ENCODE data around the gene TBC1D14.
"Not testable (repeated sequence)": the region's sequence is repeated elsewhere in the genome, so short reads cannot be mapped to it uniquely, and the experiment has no call there.

TBC1D14 gene

GRCh38 chr4:6906486-6906885, 3.1 kb upstream of the TBC1D14 start:
- not testable (repeated sequence) for FAIRE-seq

DNA sequence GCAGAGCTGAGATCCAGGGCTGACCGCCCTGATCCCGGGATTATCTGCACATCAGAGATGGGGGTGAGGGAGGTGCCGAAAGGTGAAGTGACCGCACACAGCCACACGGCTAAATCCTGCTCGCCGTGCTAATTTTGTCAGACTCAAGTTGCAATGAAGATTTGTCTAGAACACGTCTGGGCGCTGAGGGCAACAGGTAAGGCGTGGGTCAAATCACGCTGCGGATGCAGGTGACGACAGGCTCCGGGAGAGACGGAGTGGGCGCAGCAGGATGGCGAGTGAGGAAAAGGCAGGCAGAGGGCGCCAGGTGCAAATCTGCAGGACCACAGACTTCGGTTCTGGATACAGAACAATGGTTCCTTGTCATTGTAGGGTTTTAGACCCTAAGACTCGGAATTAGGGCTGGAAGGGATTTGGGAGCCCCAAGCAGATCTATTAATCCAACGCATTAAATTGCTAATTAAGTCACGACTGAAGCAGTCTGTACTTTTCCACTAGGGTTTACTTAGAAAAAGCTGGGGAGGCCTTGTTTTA, 1.9 kb upstream of the TBC1D14 start:
- FAIRE-seq (no peak), DNase-seq (ENCODE audit: extremely low spot score, insufficient read length, low read depth) (no peak)

More at GRCh38 chr4:6906486-6906885, 3.1 kb upstream of the TBC1D14 start:
- DNase-seq (ENCODE audit: extremely low spot score, insufficient read length, low read depth): not testable (repeated sequence)

GRCh38 chr4:6908432-6909112, 1.1 kb upstream of the TBC1D14 start:
- DNase-seq (ENCODE audit: extremely low spot score, insufficient read length, low read depth): no peak
- FAIRE-seq: no peak

GRCh38 chr4:6909970-6910339, 329 bp downstream of the TBC1D14 start:
- FAIRE-seq (no peak), DNase-seq (ENCODE audit: extremely low spot score, insufficient read length, low read depth) (no peak)

DNA sequence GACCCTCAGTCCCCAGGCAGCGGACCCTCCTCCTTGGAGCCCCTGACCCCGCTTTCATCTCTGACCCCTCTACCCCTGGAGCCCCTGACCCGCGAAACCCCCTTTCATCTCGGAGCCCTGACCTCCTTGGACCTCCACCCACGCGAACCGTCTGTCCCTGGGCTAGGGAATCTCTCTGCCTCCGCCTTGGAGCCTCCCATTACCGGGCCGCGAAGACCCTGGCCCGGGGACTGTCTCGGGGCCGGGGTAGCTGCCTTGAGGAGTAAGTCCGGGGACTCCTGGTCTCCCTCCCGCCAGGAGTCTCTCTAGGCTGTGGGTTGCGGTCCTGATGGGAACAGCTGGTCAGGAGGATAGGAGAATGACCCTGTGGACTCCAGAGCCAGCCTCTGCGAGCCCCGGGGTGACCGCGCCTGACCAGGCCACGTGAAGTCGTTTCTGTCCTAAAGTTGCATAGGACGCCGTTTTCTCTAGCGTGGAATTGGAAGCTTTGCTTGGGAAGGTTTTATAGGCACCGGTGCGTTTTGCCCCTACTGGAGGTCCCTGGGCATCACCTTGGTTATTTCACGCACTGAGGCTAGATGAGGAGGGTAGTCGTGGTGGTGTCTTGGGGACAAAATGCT, 824 bp downstream of the TBC1D14 start:
- DNase-seq (ENCODE audit: extremely low spot score, insufficient read length, low read depth) (no peak), FAIRE-seq (no peak)

GRCh38 chr4:6910960-6911874, 1.6 kb downstream of the TBC1D14 start:
- no peak for FAIRE-seq
- no peak for DNase-seq (ENCODE audit: extremely low spot score, insufficient read length, low read depth)

GRCh38 chr4:6911917-6912316, 2.3 kb downstream of the TBC1D14 start:
- FAIRE-seq; DNase-seq (ENCODE audit: extremely low spot score, insufficient read length, low read depth): not testable (repeated sequence)

GRCh38 chr4:6912441-6912840, 2.8 kb downstream of the TBC1D14 start:
- DNase-seq (ENCODE audit: extremely low spot score, insufficient read length, low read depth) (no peak), FAIRE-seq (no peak)

DNA sequence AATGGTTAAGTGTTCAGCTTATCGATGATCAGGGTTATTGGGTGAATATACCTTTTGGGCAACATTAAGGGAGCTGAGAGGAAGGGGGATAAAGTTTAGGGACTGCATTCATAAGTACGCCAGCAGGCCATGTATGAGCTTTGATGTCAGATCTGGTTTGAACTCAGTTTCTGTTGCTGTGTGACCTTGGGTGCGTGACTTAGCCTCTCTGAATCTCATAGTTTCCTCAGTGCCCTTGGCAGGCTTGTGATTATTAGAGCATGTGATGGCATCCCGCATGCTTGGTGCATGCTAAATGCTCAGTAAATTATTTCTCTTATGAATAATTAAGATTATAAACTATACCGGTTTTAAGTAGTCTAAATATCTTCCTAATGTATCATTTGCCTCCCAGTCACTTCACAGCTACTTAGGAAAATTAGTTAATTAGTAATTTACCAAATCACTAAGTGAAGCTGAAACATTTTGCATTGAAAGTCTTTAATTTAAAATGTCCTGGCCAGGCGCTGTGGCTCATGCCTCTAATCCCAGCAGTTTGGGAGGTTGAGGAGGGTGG, 3.8 kb downstream of the TBC1D14 start:
- FAIRE-seq: no peak
- DNase-seq (ENCODE audit: extremely low spot score, insufficient read length, low read depth): no peak

GRCh38 chr4:6914448-6914847, 4.8 kb downstream of the TBC1D14 start:
- FAIRE-seq (no peak), DNase-seq (ENCODE audit: extremely low spot score, insufficient read length, low read depth) (no peak)

GRCh38 chr4:6915041-6916005, 5.7 kb downstream of the TBC1D14 start:
- DNase-seq (ENCODE audit: extremely low spot score, insufficient read length, low read depth): no peak
- no peak for FAIRE-seq

GRCh38 chr4:6916069-6916586, 6.5 kb downstream of the TBC1D14 start:
- FAIRE-seq: no peak
- DNase-seq (ENCODE audit: extremely low spot score, insufficient read length, low read depth): no peak

DNA sequence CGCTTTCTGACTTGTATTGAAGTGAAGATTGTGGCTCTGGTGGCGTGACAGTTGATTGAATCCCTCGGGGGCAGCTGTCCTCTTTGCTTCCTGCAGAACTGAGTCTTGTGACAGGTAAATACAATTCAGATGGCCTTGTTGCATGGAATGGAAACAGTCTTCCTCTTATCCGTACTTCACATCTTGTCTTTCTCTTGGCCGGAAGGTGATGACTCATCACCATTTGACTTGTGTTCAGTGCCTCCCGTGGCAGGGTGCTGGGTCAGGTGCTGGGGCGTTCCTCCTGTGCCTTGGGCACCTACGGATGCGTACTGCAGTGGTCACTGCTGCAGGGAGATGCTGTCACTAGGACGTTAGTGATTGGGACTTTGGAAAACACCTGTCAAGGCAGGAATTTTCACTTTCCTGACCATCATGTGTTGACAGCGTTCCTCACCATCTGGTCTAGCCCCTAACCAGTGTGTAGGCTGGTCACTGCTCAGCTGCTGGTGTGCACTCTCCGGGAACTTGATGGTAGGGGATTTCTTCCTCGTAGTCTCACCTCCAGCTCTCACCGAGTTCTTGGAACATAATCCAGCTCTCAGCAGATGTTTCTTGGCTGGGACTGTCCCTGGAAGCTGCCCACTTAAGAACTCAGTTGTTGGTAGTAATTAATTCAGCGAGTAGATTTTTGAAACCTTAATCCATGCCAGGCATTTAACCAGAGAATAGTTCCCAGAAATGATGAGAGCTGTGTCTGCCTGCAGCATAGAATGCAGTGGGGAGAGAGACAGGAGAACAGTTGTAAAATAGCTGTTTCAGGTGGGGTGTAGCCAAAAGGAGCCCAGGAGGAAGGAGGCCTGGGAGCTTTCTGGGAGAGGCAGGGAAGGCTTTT, 7.2 kb downstream of the TBC1D14 start:
- DNase-seq (ENCODE audit: extremely low spot score, insufficient read length, low read depth) (no peak), FAIRE-seq (no peak)

DNA sequence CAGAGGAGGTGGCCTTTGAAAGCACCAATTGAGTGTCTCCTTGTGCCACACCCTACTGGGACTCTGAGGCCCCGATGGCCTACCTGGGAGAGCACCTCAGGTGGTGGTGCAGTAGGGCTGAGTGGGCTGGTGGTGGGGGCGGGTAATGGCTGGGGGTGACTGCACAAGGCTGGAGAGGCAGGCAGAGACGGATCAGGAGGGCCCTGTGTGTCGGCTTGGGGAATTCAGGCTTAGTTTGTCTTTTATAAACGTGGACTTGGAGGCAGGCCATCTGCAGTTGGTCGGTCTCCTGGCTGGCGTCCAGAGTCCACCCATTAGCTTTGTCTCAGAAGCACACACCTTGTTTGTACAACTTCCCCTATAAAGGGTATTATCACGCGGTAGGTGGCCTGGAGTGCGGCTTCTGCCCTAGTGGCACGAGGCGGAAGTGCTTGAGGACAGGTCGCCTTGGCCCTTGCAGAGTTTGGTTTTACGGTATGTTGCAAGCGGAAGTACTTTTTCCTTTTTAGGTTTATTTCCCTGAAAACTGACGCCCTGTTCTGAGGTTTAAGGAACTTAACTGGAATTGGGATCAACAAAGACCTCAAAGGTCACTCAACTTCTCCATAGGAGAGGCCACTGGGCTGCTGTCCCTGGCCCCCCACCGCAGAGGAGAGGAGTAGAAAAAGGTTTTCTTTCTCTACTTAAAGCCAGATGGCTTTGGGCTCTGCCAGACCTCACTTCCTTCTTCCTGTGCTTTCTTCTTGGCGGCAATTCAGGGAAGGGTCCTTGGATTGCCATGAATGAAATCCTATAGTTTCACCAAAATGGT, 8.0 kb downstream of the TBC1D14 start:
- DNase-seq (ENCODE audit: extremely low spot score, insufficient read length, low read depth) (no peak), FAIRE-seq (no peak)

DNA sequence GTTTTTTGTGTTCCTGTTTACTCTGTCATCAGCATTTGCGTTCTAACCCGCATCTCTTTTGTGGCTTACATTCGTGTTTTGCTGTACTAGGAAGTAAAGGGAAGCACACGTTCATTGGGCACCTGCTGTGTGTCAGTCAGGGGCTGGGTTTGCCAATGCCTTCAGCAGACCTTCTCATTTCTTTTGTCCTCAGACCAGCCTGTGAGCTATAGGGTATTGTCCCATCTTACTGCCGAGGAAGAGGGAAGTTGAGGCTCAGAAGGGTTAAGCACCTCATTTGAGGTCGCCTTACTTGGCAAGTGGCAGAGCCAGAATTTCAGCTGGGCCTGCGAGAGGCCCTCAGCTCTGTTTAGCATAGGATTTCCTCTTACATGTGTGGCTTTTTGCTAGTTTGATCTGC, 8.7 kb downstream of the TBC1D14 start:
- DNase-seq (ENCODE audit: extremely low spot score, insufficient read length, low read depth): no peak

DNA sequence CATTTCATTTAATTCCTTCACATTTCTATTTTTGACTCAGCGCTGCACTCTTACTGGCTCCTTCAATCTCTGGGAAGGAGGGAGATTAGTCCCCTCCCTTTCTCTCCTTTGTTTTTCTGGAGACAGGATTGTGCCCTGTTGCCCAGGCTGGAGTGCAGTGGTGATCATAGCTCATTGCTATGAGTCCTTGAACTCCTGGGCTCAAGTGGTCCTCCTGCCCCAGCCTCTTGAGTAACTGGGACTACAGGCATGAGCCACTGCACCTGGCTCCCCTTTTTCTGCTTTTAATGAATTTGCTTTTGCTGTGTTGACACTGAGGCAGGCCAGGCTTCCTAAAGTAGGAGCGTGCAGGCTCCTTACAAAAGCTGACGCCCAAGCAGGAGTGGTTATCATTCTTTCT, 10.5 kb downstream of the TBC1D14 start:
- FAIRE-seq (no peak), DNase-seq (ENCODE audit: extremely low spot score, insufficient read length, low read depth) (no peak)

More for the DNA sequence above, 8.7 kb downstream of the TBC1D14 start:
- no peak for FAIRE-seq

DNA sequence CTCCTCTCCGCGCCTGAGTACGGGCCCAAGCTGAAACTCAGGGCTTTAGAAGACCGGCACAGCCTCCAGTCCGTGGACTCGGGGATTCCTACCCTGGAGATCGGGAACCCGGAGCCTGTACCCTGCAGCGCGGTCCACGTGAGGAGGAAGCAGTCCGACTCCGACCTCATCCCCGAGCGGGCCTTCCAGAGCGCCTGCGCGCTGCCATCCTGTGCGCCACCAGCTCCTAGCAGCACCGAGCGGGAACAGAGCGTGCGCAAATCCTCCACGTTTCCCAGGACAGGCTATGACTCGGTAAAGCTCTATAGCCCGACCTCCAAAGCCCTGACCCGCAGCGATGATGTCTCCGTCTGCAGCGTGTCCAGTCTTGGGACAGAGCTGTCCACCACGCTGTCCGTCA, 13.9 kb downstream of the TBC1D14 start:
- no peak for DNase-seq (ENCODE audit: extremely low spot score, insufficient read length, low read depth)
- FAIRE-seq: no peak
